ENCODE measurements around the gene AFP.

The AFP gene

DNA sequence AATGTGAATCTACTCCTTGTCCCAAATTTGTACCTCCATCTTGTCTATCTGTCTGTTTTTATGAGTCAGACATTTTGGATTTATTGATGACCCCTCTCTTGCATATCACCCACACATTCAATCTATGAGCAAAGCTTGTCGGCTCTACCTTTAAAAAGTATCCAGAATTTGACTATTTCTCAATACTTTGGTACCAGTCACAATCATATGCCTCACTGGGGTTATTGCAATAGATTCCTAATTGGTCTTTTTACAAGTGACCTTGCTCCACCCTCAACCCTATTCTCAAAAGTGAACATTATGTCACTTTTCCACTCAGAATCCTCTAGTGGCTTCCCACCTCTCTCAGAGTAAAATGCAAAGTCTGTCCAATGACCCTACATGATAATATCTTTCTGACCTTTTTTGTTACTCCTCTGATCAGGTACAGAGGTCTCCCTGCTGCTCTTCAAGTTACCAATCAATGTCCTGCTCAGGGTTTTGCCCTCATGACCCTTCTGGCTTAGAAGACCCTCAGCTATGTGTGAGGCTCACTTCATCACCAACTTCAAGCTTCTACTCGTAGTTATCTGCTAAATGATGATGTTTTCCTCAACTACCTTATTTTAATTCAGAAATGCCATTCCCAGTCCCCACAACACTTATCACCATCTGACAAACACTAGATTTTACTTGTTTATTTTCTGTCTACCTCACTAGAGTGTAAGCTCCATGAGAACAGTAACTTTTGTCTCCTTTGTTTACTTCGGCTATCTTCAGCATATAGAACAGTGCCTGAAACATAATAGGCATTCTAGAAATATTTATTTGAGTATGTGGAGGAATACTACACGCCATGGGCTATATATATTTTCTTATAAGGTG, 22.4 kb downstream of the AFP start:
- DNase-seq (ENCODE audit: low read depth in 2 of 2), result no peak

GRCh38 chr4:73459048-73459421, 23.0 kb downstream of the AFP start:
- no peak for DNase-seq (ENCODE audit: low read depth in 2 of 2)

GRCh38 chr4:73460913-73461522, 25.0 kb downstream of the AFP start:
- DNase-seq (ENCODE audit: low read depth in 2 of 2), result no peak

DNA sequence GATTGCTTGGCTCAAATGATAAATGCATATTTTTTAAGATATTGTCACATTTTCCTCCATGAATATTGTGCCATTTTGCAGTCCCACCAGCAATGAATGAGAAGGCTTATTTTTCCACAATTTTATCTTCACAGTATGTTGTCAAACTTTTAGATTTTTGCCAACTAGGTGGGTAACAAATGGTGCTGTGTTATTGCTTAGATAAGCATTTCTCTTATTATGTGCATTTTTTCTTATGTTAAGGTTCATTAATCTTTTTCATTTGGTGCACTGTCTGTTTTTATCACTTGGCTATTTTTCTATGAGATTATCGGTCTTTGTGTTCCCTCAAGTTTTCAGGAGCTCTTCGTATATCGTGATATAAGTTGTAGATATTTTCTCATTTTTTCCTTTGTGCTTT, 32.1 kb downstream of the AFP start:
- no peak for DNase-seq (ENCODE audit: low read depth in 2 of 2)

GRCh38 chr4:73470728-73471127, 34.7 kb downstream of the AFP start:
- DNase-seq (ENCODE audit: low read depth in 2 of 2), result no peak

DNA sequence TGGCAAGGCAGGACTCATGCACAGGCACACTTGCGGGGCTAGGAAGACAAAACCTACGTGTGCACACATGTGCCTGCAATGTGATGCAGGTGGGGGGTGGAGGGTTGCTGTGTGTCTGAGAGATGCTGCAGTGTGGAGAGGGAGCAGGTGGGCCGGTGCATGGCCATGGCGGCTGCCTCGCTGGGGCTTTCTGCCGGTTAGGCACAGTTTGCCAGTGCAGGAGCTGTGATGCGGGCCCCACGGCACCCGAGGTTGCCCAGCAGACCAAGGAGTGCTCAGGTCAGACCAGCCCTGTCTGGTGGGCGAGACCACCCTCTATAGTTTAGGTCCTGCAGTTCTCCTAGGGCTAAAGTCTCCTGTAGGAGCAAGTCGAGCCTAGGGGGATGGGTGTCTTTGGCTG, 41.2 kb downstream of the AFP start:
- no peak for DNase-seq (ENCODE audit: low read depth in 2 of 2)

- DNase-seq (ENCODE audit: low read depth in 2 of 2), result no peak
These were observed 43.3 kb downstream of the AFP start for GRCh38 chr4:73479323-73479722.

DNA sequence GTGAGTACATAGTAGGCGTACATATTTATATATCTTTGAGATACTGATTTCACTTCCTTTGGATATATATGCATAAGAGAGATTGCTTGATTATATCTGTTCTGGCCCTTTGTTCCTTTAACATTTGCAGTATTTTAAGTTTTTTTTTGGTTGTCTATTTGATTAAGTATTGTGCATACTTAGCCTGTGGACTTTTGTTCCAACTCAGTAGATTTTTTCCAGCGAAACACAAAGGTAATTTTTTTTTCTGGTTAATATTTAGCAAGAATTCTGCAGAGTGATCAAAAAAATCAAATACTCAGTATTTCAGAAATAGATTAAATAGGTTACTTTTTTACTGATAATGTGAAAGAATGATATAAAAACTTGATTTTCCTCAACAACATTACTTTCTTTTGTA, 45.3 kb downstream of the AFP start, which contains the start of gene AFM:
TSS of gene AFM (plus strand) at position 388 of the 400 bp plus-strand sequence. CDS start 31 bp downstream, outside the sequence.
- DNase-seq (ENCODE audit: low read depth in 2 of 2), result no peak

DNA sequence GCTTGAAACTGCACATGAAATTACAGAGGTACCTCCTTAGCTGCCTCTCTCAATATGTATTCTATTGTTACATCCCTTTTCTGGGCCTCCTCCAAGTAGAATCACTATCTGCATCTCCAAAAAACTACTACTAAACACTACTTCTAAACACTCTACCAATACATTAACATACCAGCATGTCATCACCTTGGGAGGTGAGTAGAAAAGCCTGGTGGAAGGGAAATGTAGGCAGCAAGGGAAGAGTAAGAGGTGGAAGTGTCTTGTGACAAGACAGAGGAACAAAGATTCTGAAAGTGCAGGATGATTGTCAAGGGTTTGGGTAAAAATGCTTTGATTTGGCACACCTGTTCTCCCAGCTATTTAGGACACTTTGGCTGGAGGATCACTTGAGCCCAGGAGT, 49.1 kb downstream of the AFP start:
- DNase-seq (ENCODE audit: low read depth in 2 of 2), result no peak

DNA sequence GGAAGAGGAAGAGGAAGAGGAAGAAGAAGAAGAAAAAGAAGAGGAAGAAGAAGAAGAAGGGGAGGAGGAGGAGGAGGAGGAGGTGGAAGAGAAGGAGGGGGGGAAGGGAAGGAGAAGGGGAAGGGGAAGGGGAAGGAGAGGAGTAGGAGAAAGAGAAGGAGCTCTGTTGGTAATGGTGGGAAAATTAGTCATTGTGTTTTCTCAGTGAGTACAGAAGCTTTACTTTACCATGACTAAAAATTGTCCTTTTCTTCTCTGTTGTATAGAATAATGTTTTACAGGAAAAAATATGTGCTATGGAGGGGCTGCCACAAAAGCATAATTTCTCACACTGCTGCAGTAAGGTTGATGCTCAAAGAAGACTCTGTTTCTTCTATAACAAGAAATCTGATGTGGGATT, 49.6 kb downstream of the AFP start:
- no peak for DNase-seq (ENCODE audit: low read depth in 2 of 2)

GRCh38 chr4:73486497-73486896, 50.5 kb downstream of the AFP start:
- DNase-seq (ENCODE audit: low read depth in 2 of 2), result no peak

DNA sequence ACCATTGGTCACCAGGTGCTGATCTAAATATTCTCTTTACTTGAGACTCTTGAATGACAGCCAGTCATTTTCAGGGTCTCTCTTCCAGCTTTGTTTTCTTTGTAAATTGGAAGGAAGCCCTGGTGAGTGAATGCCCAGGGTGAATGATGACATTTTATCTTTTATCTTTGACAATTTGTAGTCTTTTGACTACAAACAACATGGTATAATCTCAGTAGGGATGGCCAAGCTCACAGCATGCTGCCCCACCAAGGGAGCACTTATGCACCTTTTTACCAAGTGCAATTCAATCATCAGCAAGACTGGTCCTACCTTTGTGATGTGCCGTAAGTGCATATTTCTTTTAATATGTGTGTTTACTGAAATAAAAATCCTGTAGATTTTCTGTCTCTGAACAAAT, 51.2 kb downstream of the AFP start:
- DNase-seq (ENCODE audit: low read depth in 2 of 2), result no peak

- DNase-seq (ENCODE audit: low read depth in 2 of 2), result no peak
These were observed 64.2 kb downstream of the AFP start for GRCh38 chr4:73499996-73500765.

GRCh38 chr4:73501664-73502265, 65.7 kb downstream of the AFP start:
- DNase-seq (ENCODE audit: low read depth in 2 of 2), result no peak

DNA sequence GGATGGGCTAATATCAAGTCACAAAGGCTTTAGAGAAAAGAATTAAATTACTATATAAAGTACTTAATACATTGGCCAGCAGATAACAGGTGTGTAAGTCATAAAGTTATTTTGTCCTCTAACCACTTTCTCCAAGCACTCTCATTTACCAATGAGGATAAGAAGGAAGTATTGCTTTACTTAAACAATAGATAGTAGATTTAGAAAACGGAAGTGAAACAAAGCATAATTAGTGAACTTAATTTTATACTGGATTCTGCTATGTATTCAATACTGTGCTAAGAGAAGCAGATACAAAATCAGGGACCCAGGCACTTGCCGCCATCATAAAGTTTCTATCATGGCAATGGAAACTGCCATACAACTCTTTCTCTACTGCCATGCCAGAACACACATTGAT, 69.5 kb downstream of the AFP start:
- DNase-seq (ENCODE audit: low read depth in 2 of 2), result no peak
